GM13977 (cell line): ENCODE results near the gene SDHAF4.
"Not testable (repeated sequence)": the region's sequence is repeated elsewhere in the genome, so short reads cannot be mapped to it uniquely, and the experiment has no call there.

Source experiments
- DNase-seq: peaks from one replicate; pipeline ENCODE4 v3.0.0; 2012; ENCODE audit warnings: low spot score
- CTCF ChIP-seq: IDR thresholded peaks from 2 replicates; pipeline ENCODE4 v1.5.1; 2012; ENCODE audit warnings: mild to moderate bottlenecking, control low read depth; ENCODE audit not compliant: insufficient read depth; ENCODE audit errors: extremely low read depth, missing control alignments
- in situ Hi-C: fragments of 300-500 bp; cut with MboI; formaldehyde crosslinking; loops from one replicate; pipeline ENCODE4 v1.12.0; 2022; ENCODE audit warnings: low sequenced_read_pairs, low pct_unique_long_range_greater_than_20kb, mixed read lengths, inconsistent platforms; ENCODE audit not compliant: unreplicated experiment

SDHAF4 gene

GRCh38 chr6:70586114-70586513 lies 19.4 kb downstream of the SDHAF4 start:
- TF ChIP-seq CTCF: no peak
- in situ Hi-C loops: no loop called here

GRCh38 chr6:70590400-70590799 lies 23.7 kb downstream of the SDHAF4 start:
- TF ChIP-seq CTCF: no peak
- in situ Hi-C loops: no loop called here
- DNase-seq: no peak

More at GRCh38 chr6:70586114-70586513, 19.4 kb downstream of the SDHAF4 start:
- DNase-seq: peak; percentile 50

GRCh38 chr6:70592391-70593117 lies 25.8 kb downstream of the SDHAF4 start:
- DNase-seq: no peak
- TF ChIP-seq CTCF: no peak
- in situ Hi-C loops: no loop called here

DNA sequence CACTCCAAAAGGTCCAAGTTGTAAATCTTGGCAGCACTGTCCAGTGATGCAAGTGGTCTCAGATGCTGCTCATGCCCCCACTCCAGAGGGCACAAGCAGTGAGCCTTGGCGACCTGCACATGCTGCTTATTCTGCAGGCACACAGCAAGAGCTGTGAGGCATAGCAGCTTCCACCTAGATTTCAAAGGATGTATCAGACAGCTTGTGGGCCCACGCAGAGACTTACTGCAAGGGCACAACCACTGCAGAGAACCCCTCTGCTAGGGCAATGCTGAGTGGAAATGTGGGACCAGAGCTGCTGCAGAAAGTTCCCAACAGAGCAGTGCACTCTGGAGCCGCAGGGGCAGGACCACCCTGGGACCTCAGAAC lies 26.4 kb downstream of the SDHAF4 start:
- no peak for TF ChIP-seq CTCF
- DNase-seq: no peak
- in situ Hi-C loops: no loop called here

DNA sequence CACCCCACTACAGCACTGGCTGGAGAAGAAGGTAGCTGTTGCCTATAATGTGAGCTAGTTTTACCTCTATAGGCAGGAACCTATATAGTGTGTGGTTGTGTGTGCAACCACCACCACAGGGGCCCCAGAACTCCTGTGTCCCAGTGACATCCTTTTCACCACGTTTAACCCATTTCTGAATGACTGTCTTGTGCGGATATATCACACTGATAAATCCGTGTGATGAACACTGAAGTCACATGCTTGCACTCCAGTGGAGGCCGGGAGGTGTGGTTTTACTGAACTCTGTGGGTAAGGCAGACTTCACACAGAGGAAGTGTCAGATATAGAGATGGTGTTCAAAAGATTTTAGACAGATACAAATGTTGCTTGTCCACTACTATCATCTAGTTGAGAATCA lies 32.5 kb downstream of the SDHAF4 start:
- in situ Hi-C loops: no loop called here
- TF ChIP-seq CTCF: no peak
- DNase-seq: no peak

GRCh38 chr6:70601014-70601413 lies 34.3 kb downstream of the SDHAF4 start:
- in situ Hi-C loops: no loop called here
- no peak for DNase-seq
- TF ChIP-seq CTCF: no peak

DNA sequence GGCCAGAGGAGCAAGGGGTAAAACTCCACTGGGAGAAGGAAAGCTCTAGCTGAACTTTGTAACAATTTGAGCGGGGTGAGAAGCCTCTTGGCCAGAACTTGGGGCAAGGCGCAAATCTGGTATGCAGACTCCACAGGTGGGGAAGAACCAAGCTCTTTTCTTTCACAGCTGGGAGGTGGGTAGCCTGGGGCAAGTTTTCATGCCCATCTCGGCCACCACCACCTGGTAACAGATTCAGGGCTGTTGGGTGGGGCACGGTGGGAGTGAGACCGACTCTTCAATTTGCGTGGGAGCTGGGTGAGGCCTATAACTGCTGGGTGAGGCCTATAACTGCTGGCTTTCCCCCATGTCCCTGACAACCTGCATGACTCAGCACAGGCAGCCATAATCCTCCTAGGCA lies 37.5 kb downstream of the SDHAF4 start:
- in situ Hi-C loops: no loop called here
- no peak for TF ChIP-seq CTCF
- no peak for DNase-seq

DNA sequence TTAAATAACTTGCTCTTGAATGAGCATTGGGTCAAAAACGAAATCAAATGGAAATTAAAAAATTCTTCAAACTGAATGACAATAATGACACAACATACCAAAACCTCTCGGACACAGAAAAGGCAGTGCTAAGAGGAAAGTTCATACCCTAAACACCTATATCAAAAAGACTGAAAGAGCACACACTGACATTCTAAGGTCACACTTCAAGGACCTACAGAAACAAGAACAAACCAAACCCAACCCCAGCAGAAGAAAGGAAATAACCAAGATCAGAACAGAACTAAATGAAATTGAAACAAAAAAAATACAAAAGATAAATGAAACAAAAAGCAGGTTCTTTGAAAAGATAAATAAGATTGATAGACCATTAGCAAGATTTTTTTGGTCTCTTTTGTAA lies 40.6 kb downstream of the SDHAF4 start:
- DNase-seq, in situ Hi-C loops: not testable (repeated sequence)

DNA sequence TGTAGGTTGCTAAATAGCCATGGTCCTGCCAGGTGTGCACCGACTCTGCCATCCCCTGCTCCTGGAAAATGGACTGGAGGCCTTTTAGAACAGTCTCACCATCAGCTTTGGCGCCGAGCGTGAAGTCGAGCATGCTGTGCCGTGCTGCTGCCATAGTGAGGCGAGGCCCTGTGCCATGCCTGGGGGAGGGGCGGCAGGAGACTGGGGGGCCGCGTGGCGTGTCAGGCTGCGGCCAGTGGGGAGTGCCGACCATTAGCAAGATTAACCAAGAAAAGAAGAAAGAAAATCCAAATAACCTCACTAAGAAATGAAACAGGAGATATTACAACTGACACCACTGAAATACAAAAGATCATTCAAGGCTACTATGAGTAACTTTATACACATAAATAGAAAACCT lies 42.5 kb downstream of the SDHAF4 start:
- in situ Hi-C loops, DNase-seq: not testable (repeated sequence)
